H1 (cell line): ENCODE measurements around the gene TUBB4B. TPM values are rescaled to one million over a fixed set of nuclear protein-coding genes. Genes with fewer than 3 reads are reported as not detected.

Experiments
- CTCF ChIA-PET: fragments of 300-600 bp; sonication (Branson Sonifier 250); formaldehyde crosslinking; loops from one replicate; lab custom pipeline; 2021; ENCODE audit not compliant: partially characterized antibody; lab: Charles Lee
- POLR2A ChIA-PET: fragments of 300-600 bp; sonication (Branson Sonifier 250); formaldehyde crosslinking; loops from one replicate; lab custom pipeline; 2021; ENCODE audit warnings: inconsistent platforms; ENCODE audit not compliant: partially characterized antibody; lab: Charles Lee
- DNase-seq, 2 experiments: peaks; one replicate each; pipeline versions ENCODE4 v3.0.0 to v3.0.0-alpha.2; 2010 to 2022; ENCODE audit warnings: low spot score in 2 of 2, low read depth in 1 of 2, mixed read lengths in 1 of 2
- FAIRE-seq: peaks from 2 replicates; lab custom pipeline; 2011; peaks lifted over from hg19 to GRCh38; lab: Jason Lieb, UNC
- H2AFZ ChIP-seq: 2 replicates; pipeline ENCODE4 v1.8.1; 2012; ENCODE audit warnings: low read length, inconsistent platforms
- H2AK5ac ChIP-seq: 2 replicates; pipeline ENCODE4 v1.6.1; 2013; ENCODE audit warnings: low read depth, low read length
- H2BK120ac ChIP-seq: replicated peaks from 2 replicates; pipeline ENCODE3; 2013; ENCODE audit warnings: low read depth, low read length, inconsistent platforms
- H2BK12ac ChIP-seq: 2 replicates; pipeline ENCODE4 v1.6.1; 2013; ENCODE audit warnings: low read depth, low read length
- H2BK15ac ChIP-seq: 2 replicates; pipeline ENCODE4 v1.6.1; 2013; ENCODE audit warnings: low read length
- H2BK20ac ChIP-seq: 2 replicates; pipeline ENCODE4 v1.6.1; 2013; ENCODE audit warnings: low read length
- H2BK5ac ChIP-seq: 2 replicates; pipeline ENCODE4 v1.6.1; 2013; ENCODE audit warnings: low read depth, low read length
- H3K14ac ChIP-seq: 2 replicates; pipeline ENCODE4 v1.6.1; 2013; ENCODE audit warnings: inconsistent platforms; ENCODE audit not compliant: insufficient read length
- H3K18ac ChIP-seq: 2 replicates; pipeline ENCODE4 v1.6.1; 2013; ENCODE audit warnings: low read length; ENCODE audit errors: extremely low read depth
- H3K23ac ChIP-seq: 2 replicates; pipeline ENCODE4 v1.6.1; 2013; ENCODE audit warnings: inconsistent platforms; ENCODE audit not compliant: insufficient read length
- H3K23me2 ChIP-seq: 2 replicates; pipeline ENCODE4 v1.6.1; 2013; ENCODE audit warnings: low read depth, low read length
- H3K27ac ChIP-seq: 2 replicates; pipeline ENCODE4 v1.6.1; 2011; ENCODE audit warnings: low read depth, low read length, inconsistent platforms
- H3K27me3 ChIP-seq, 4 experiments: replicated peaks in 1 of 4; 1 replicate in 1 of 4; 2 replicates in 3 of 4; pipeline versions ENCODE4 v1.6.1 to v1.8.1; 2011 to 2013; ENCODE audit warnings: low read length in 3 of 4, mild to moderate bottlenecking in 3 of 4, inconsistent platforms in 2 of 4, mixed read lengths in 2 of 4, moderate library complexity in 1 of 4; ENCODE audit not compliant: control insufficient read depth in 3 of 4, insufficient read depth in 3 of 4; ENCODE audit errors: extremely low read depth in 1 of 4
- H3K36me3 ChIP-seq, 4 experiments: 2 replicates each; pipeline versions ENCODE4 v1.6.1 to v1.8.1; 2011 to 2013; ENCODE audit warnings: mild to moderate bottlenecking in 4 of 4, low read length in 3 of 4, moderate library complexity in 2 of 4, control low read depth in 1 of 4, inconsistent platforms in 1 of 4; ENCODE audit not compliant: insufficient read depth in 4 of 4, control insufficient read depth in 2 of 4
- H3K4ac ChIP-seq: replicated peaks from 2 replicates; pipeline ENCODE3; 2013; ENCODE audit warnings: low read length, low read depth, mixed read lengths, inconsistent platforms; ENCODE audit not compliant: insufficient read length
- H3K4me1 ChIP-seq, 4 experiments: replicated peaks in 1 of 4; 1 replicate in 1 of 4; 2 replicates in 3 of 4; pipeline versions ENCODE4 v1.6.1 to v1.8.1; 2011 to 2013; ENCODE audit warnings: low read length in 3 of 4, inconsistent platforms in 2 of 4, mixed read lengths in 1 of 4; ENCODE audit not compliant: insufficient read depth in 4 of 4, control insufficient read depth in 3 of 4
- H3K4me2 ChIP-seq, 2 experiments: 2 replicates each; pipeline versions ENCODE4 v1.6.1 to v1.8.1; 2011 to 2013; ENCODE audit warnings: low read depth in 2 of 2, low read length in 2 of 2, control low read depth in 1 of 2, inconsistent platforms in 1 of 2, mild to moderate bottlenecking in 1 of 2; ENCODE audit not compliant: insufficient read depth in 1 of 2
- H3K4me3 ChIP-seq, 4 experiments: fragments of 200-600, 300-600 bp in 1 of 4; sonication (generic), shearing (Covaris generic), sonication (Bioruptor Twin) in 1 of 4; 2 replicates each; pipeline versions ENCODE4 v1.5.1 to v1.8.1; 2011 to 2016; ENCODE audit warnings: low read length in 4 of 4, low read depth in 3 of 4, control low read depth in 2 of 4, inconsistent platforms in 2 of 4, mild to moderate bottlenecking in 2 of 4, mixed read lengths in 1 of 4, moderate library complexity in 1 of 4; ENCODE audit not compliant: insufficient read depth in 2 of 4; ENCODE audit errors: extremely low read depth in 1 of 4
- H3K56ac ChIP-seq: replicated peaks from 2 replicates; pipeline ENCODE3; 2013; ENCODE audit warnings: low read depth, mild to moderate bottlenecking, mixed read lengths, low read length, inconsistent platforms; ENCODE audit not compliant: insufficient read length
- H3K79me1 ChIP-seq: 2 replicates; pipeline ENCODE4 v1.6.1; 2013; ENCODE audit warnings: low read depth, low read length, control low read depth
- H3K79me2 ChIP-seq, 2 experiments: 2 replicates each; pipeline versions ENCODE4 v1.6.1 to v1.8.1; 2012 to 2013; ENCODE audit warnings: low read length in 2 of 2, mild to moderate bottlenecking in 2 of 2, inconsistent platforms in 1 of 2; ENCODE audit not compliant: insufficient read depth in 2 of 2, control insufficient read depth in 1 of 2
- H3K9ac ChIP-seq, 4 experiments: replicated peaks in 1 of 4; 1 replicate in 1 of 4; 2 replicates in 3 of 4; pipeline versions ENCODE4 v1.6.1 to v1.8.1; 2011 to 2013; ENCODE audit warnings: low read depth in 3 of 4, low read length in 3 of 4, control low read depth in 2 of 4, mild to moderate bottlenecking in 2 of 4, moderate library complexity in 2 of 4, inconsistent platforms in 1 of 4; ENCODE audit errors: extremely low read depth in 1 of 4
- H3K9me3 ChIP-seq, 2 experiments: 2 replicates each; pipeline versions ENCODE4 v1.6.1 to v1.8.1; 2012 to 2013; ENCODE audit warnings: mild to moderate bottlenecking in 2 of 2, moderate library complexity in 2 of 2, control low read depth in 1 of 2, inconsistent platforms in 1 of 2, low read depth in 1 of 2, low read length in 1 of 2, mixed read lengths in 1 of 2; ENCODE audit not compliant: insufficient read depth in 2 of 2
- H4K20me1 ChIP-seq, 2 experiments: replicated peaks in 1 of 2; 2 replicates each; pipeline versions ENCODE3 to v1.8.1; 2011 to 2013; ENCODE audit warnings: inconsistent platforms in 2 of 2, low read length in 2 of 2, mild to moderate bottlenecking in 1 of 2; ENCODE audit not compliant: insufficient read depth in 2 of 2, control insufficient read depth in 1 of 2
- H4K5ac ChIP-seq: 2 replicates; pipeline ENCODE4 v1.6.1; 2013; ENCODE audit warnings: low read length, low read depth, mixed read lengths, inconsistent platforms; ENCODE audit not compliant: insufficient read length
- H4K8ac ChIP-seq: 2 replicates; pipeline ENCODE4 v1.8.0; 2013; ENCODE audit warnings: mild to moderate bottlenecking, moderate library complexity, low read length, inconsistent platforms; ENCODE audit not compliant: insufficient read depth; ENCODE audit errors: extremely low read depth
- H4K91ac ChIP-seq: replicated peaks from 2 replicates; pipeline ENCODE3; 2013; ENCODE audit warnings: low read length, mixed read lengths, inconsistent platforms; ENCODE audit not compliant: insufficient read length
- CBX8 ChIP-seq: fragments of 300-800, 300-1000 bp; sonication (generic); IDR thresholded peaks from 2 replicates; pipeline ENCODE4 v1.7.1; 2016; ENCODE audit warnings: low read depth, low read length, borderline replicate concordance
- EGR1 ChIP-seq: IDR thresholded peaks from 2 replicates; pipeline ENCODE4 v1.6.1; 2011; ENCODE audit warnings: low read depth, low read length, borderline replicate concordance
- KDM1A ChIP-seq: fragments of 200-600, 300-600 bp; sonication (generic); IDR thresholded peaks from 2 replicates; pipeline ENCODE4 v1.7.1; 2016; ENCODE audit warnings: mild to moderate bottlenecking, low read length, borderline replicate concordance
- NRF1 ChIP-seq: IDR thresholded peaks from 2 replicates; pipeline ENCODE4 v1.6.1; 2011; ENCODE audit warnings: mild to moderate bottlenecking, low read depth, low read length, improper control_type of control experiment
- RXRA ChIP-seq: IDR thresholded peaks from 2 replicates; pipeline ENCODE4 v1.6.1; 2011; ENCODE audit warnings: low read depth, mild to moderate bottlenecking, low read length, moderate library complexity; ENCODE audit not compliant: insufficient read depth
- TAF1 ChIP-seq: IDR thresholded peaks from 2 replicates; pipeline ENCODE4 v1.6.1; 2011; ENCODE audit warnings: mild to moderate bottlenecking, low read depth, low read length
- WGBS, 2 experiments: shearing (Covaris generic) in 1 of 2; methylation state at CpG; one replicate each; pipeline versions ENCODE4 v1.1.6 to v1.1.7; 2013 to 2015; ENCODE audit warnings: low lambda C conversion rate in 2 of 2, mixed read lengths in 2 of 2, inconsistent platforms in 1 of 2, low coverage in 1 of 2, missing lambda C conversion rate in 1 of 2; ENCODE audit not compliant: insufficient replicate concordance in 2 of 2, insufficient coverage in 1 of 2, insufficient read length in 1 of 2; ENCODE audit errors: extremely low coverage in 1 of 2, missing lambda C conversion rate in 1 of 2; 5-methylcytosine and 5-hydroxymethylcytosine counted together
- polyA plus RNA-seq, 7 experiments: library from polyadenylated mRNA; depleted of rRNA in 3 of 7; stranded (reverse) in 5 of 7; unstranded in 2 of 7; fragments of >200 nt in 5 of 7; fragments of 200-250 nt in 2 of 7; gene quantifications; 1 replicate in 5 of 7; 2 replicates in 1 of 7; 4 replicates in 1 of 7; pipeline versions ENCODE4 v1.2.1 to v1.2.3, GENCODE V29; 2011 to 2013; ENCODE audit warnings: missing spikeins in 2 of 7, mixed read lengths in 2 of 7
- total RNA-seq: library from RNA; stranded (reverse); fragmentation: NEBNext Ultra II Directional; extraction: Animal tissue kit (Norgen Biotek cat#: 25700); gene quantifications from 2 replicates; pipeline ENCODE4 v1.2.1, GENCODE V29; 2021
- TF ChIP-seq, protein P1 (sequence below): IDR thresholded peaks from 2 replicates; pipeline ENCODE4 v1.6.1; 2011; ENCODE audit warnings: low read depth, mild to moderate bottlenecking, low read length; ENCODE audit not compliant: insufficient read depth

The TUBB4B gene
- total and polyA plus RNA-seq, 2 of the 8 experiments (the other 6 are each of a cell fraction or from before 2014, with no cell fraction given): 280 to 307 TPM

DNA sequence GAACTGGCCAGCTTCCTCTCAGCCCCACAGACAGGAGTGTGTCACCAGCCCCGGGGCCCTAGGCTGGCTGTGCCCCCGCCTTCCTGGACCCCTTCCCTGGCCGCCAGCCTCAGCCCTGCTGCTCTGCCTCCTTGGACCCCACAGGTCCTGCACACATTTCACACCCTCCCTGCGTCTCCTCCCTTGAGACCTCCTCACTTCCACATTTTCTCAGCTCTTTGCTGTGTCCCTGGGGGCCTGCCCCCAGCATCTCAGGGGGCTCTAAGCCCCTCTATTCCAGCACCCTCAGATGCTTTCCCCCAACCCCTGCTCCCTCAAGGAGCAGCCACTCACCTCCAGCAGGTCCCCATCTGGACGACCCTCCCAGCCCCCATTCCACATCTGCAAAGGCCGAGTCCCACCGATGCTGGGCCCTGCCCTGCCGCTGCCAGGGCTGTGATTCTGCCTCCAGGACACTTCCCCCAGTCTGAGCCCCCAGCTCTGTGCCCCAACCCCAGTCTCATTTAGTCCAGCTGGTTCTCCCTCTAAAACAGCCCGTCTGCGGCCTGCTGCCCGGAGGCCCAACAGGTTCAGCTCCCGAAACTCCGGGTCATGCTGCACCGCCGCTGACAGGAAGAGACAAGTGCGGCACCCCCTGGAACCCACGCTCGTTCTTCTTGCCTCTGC, 6.2 kb upstream of the TUBB4B start:
- no peak overlapping the region for H2BK120ac ChIP-seq
- H4K5ac ChIP-seq: no peak overlapping the region
- H2BK20ac ChIP-seq: no peak overlapping the region
- no peak overlapping the region for H4K8ac ChIP-seq
- peaks cover 0 to 7% of the 10 kb centered on the region in 2 experiments; a peak in 1 of 4 replicates for H3K79me2 ChIP-seq
- no peaks in the 10 kb centered on the region for H3K23me2 ChIP-seq
- no peak overlapping the region for H2BK15ac ChIP-seq
- 84% methylated on average over 17 of the region's 18 CpGs; no CpG with 5 or more reads in 1 of the 2 experiments for WGBS, 2 experiments
- no peaks in the 10 kb centered on the region for H3K27me3 ChIP-seq
- peak overlapping the region; percentile 54 for H4K91ac ChIP-seq
- ChIA-PET CTCF (interaction anchor here (0.6 to 20.2 kb wide), 20 partner anchors 9 to 412 kb away, joined by 3 to 204 read pairs (median 5); partner anchors contain the start of genes ANAPC2, CYSRT1, LRRC26 and NDOR1), POLR2A (interaction anchor here (1.0 to 69.9 kb wide), 3 partner anchors 0 to 72 kb away, joined by 3 to 1462 read pairs (median 1462); partner anchors contain the start of genes CYSRT1, NDOR1, NELFB and RNF208)
- no peak overlapping the region for H2BK12ac ChIP-seq
- no peak overlapping the region for H3K56ac ChIP-seq
- no peak for DNase-seq
- H2AFZ ChIP-seq: no peak overlapping the region
- H3K23ac ChIP-seq: no peak overlapping the region
- peaks cover 0 to 12% (median 8%) of the 10 kb centered on the region in 4 experiments; a peak in 6 of 7 replicates for H3K4me1 ChIP-seq
- no peak overlapping the region for H3K9ac ChIP-seq
- H2BK5ac ChIP-seq: no peak overlapping the region
- H4K20me1 ChIP-seq: peaks cover 6 to 8% of the 10 kb centered on the region in 2 experiments
- no peak overlapping the region for H3K4ac ChIP-seq
- H3K9me3 ChIP-seq: no peaks in the 10 kb centered on the region
- no peak overlapping the region for H3K27ac ChIP-seq
- no peaks in the 10 kb centered on the region for H3K79me1 ChIP-seq
- no peaks in the 10 kb centered on the region for H3K36me3 ChIP-seq
- no peak overlapping the region for H2AK5ac ChIP-seq
- no peak overlapping the region for H3K18ac ChIP-seq
- no peak overlapping the region for H3K14ac ChIP-seq
- no peak for FAIRE-seq
- H3K4me3 ChIP-seq: no peak overlapping the region
- H3K4me2 ChIP-seq: no peak overlapping the region
- no peak for TF ChIP-seq TAF1
- TF ChIP-seq, protein P1, sequence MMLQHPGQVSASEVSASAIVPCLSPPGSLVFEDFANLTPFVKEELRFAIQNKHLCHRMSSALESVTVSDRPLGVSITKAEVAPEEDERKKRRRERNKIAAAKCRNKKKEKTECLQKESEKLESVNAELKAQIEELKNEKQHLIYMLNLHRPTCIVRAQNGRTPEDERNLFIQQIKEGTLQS: no peak
- no peak for TF ChIP-seq CBX8
- no peak for TF ChIP-seq RXRA
- no peak for TF ChIP-seq NRF1
- TF ChIP-seq EGR1: no peak
- TF ChIP-seq KDM1A: no peak
